NT2/D1 (cell line): ENCODE measurements around the gene ZAR1L.

Source experiments
- SUZ12 ChIP-seq: IDR thresholded peaks from 2 replicates; pipeline ENCODE4 v1.6.1; 2011; ENCODE audit not compliant: insufficient read length, insufficient read depth; ENCODE audit errors: extremely low read depth
- YY1 ChIP-seq: IDR thresholded peaks from 2 replicates; pipeline ENCODE4 v1.6.1; 2011; ENCODE audit not compliant: insufficient read length, insufficient read depth
- ZNF274 ChIP-seq: IDR thresholded peaks from 2 replicates; pipeline ENCODE4 v1.6.1; 2011; ENCODE audit warnings: mild to moderate bottlenecking, low read depth, low read length

DNA sequence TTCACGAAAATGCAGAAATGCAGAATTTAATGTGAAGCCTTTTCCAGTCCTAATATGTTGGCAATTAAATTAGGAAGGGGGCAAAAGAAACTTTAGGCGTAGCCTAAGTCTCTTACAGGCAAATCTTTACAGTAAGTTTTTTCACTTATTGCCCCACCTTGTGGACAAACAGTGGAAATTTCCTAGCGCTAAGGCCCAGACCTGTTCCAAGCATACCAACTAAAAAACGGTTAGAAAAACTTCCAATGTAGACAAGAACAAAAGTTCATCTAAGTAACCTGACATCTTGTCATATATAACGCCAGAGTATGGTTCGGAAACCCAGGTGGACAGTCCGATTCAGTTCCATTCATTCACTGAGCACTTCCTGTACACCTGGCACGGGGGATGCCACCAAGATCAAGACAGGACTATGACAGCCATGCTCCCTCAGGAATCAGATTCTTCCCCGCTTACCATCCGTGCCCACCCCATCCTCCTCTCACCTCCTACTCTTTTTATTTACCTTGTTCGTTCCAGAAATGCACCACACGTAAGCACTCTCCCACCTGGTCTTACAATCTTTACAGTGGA, 4.9 kb downstream of the ZAR1L start:
- TF ChIP-seq SUZ12, result no peak
- no peak for TF ChIP-seq YY1
- no peak for TF ChIP-seq ZNF274
